HG02938 (cell line): Measurements from ENCODE around the gene PPP2R2B.

Source experiments
- ATAC-seq: cut with Tn5 transposase; IDR thresholded peaks from one replicate; pipeline ENCODE4 v1.9.1; 2021; ENCODE audit warnings: mild to moderate bottlenecking, moderate library complexity; ENCODE audit not compliant: unreplicated experiment

Gene PPP2R2B

DNA sequence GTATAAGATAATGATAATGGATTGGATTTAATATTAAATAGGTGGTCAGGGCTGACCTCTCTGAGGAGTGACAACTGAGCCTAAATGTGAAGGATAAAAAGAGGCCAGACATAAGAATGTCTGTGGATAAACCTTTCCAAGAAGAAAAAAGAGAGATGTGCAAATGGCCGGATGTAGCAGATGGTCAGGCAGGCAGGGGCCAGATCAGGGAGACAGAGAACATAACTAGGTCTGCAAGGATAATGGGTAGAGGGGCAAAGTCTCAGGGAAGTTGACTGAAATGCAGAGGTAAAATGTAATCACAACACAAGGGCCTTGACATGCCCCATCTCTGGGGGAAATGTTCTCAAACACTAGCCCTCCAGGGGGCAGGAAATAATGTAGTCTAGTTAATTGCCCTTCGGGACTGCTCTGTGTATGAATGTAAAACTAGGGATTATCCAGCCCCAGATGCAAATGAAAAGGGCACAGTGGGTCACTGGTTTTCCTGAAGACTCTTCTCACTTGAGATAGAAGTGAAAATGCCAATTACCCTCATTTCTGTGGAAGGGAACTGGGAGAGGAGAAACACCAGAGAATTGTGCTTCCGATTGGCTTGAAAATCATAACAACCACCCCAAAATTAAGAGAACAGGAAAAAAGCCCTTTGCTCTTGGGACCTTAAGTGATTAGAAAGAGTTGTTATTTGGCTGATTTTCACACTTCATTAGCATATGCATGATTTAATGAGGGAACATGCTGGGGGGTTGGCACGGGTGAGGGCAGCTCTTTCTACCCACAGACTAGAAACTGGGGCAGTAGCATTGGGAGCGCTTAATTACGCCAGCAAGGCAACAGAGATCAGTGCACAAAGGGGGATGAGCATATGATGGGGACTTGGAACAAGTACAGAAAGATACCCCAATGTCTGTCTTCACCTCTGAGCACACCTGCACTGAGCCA, 88.6 kb downstream of the PPP2R2B start:
- ATAC-seq, result no peak

- no peak for ATAC-seq
Observed at GRCh38 chr5:146788898-146789297, 89.7 kb downstream of the PPP2R2B start.

- ATAC-seq, result no peak
Observed at GRCh38 chr5:146785065-146785464, 93.5 kb downstream of the PPP2R2B start.

DNA sequence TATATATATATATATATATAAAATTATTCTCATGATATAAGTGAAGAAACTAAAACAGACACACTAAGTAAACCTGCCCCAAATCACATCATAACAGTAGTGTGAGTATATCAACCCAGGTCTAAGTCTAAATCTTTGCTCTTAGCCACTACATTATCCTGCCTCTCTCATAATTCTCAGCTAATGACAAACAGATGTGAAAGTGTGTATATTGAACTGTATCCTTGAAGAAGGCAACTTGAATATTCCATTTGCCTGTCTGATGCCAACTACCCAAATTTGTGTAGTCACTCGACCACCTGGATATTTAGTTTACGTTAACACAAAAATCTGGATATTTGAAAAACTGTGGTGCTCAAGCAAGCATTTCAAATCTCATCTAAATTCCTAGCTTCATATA, 97.4 kb downstream of the PPP2R2B start:
- ATAC-seq, result no peak

GRCh38 chr5:146779211-146779869, 99.2 kb downstream of the PPP2R2B start:
- ATAC-seq, result no peak

DNA sequence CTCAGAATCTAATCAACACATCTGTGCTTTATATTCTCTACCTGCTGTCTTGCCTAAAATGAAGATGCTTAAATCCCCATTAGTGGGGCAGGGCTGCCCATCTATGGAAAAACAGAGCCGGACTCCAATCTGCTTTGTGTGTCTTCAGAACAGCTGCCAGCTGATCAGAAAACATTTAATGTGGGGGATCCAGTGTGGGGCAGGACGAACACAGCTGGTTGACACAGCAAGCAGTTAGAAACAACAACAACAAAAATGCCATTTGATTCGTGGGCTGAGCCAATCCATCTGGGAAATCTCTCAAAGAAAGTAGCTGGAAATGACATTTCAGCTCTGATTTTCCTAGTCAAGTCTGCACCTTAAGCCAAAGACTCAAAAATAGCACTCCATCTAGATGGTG, 99.8 kb downstream of the PPP2R2B start:
- ATAC-seq, result no peak

- ATAC-seq, result no peak
Observed at GRCh38 chr5:146778261-146778660, 100.3 kb downstream of the PPP2R2B start.

- no peak for ATAC-seq
Observed at GRCh38 chr5:146772881-146773466, 105.6 kb downstream of the PPP2R2B start.

DNA sequence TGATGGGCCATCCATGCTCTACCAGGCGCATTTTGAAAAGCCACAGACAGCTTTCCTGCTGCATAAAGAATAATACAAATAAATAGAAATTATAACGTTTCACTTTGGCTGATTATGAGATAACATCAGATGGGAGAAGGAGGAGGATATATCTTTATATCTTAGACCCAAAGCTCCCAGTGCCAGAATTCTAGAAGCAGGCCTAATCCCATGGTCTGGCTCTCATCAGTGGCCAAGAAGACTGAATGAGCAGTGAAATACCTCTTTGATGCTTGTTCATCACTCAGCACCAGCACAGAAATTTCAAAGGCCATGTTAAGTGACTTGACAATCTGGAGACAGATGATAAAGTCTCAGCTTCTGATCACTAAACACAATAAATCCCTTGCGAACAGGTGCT, 107.6 kb downstream of the PPP2R2B start:
- no peak for ATAC-seq

- ATAC-seq, result no peak
Observed at GRCh38 chr5:146770546-146770945, 108.0 kb downstream of the PPP2R2B start.

DNA sequence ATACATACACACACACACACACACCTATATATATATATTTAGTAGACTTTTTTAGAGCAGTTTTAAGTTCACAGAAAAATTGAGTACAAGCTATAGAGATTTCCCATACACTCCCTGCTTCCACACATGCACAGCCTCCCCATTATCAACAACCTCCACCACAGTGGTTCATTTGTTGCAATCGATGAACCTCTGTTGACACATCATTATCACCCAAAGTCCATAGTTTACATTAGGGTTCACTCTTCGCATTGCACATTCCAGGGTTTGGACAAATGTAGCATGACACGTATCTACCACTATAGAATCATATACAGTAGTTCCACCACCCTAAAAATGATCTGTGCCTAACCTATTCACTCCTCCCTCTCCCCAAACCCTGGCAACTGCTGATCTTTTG, 111.0 kb downstream of the PPP2R2B start:
- ATAC-seq, result no peak

DNA sequence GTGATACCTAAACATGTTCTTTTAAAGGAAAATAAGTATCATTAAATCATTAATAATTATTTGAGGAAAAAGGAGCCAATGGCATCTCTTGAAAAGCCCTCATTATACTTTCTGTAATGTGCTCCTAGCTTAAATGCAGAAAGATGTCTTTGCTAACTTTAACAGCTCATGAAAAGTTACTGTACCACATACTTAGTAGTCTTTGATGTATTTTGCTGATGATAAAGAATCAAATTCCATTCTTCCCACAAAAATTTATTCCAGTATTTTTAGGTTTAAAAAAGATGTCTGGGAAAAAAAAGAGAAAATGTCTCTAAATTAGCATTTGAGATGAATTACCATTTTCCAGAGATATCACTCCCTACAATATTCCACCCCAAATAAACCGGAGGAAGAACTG, 112.5 kb downstream of the PPP2R2B start:
- ATAC-seq, result no peak

- no peak for ATAC-seq
Observed at GRCh38 chr5:146765089-146765832, 113.3 kb downstream of the PPP2R2B start.

GRCh38 chr5:146762830-146763229, 115.7 kb downstream of the PPP2R2B start:
- no peak for ATAC-seq

DNA sequence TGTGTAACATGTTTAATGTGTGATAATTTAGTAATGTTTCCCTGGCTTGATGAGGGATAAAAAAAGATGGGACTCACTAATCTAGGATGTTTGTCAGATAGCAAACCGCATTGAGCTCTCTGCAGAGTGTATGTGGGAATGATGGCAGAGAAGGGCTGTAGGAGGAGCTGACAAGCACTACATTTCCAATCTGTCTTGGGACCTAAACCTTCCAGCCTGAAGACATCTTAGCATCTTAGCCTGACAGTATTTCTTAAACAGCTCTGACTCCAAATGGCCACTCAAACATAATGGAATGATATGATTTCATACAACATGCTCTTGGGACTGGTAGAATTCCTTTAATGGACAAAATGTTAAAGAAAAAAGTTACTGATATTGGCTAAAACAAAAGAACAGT, 116.7 kb downstream of the PPP2R2B start:
- ATAC-seq, result no peak

- ATAC-seq, result no peak
Observed at GRCh38 chr5:146758938-146759337, 119.6 kb downstream of the PPP2R2B start.

DNA sequence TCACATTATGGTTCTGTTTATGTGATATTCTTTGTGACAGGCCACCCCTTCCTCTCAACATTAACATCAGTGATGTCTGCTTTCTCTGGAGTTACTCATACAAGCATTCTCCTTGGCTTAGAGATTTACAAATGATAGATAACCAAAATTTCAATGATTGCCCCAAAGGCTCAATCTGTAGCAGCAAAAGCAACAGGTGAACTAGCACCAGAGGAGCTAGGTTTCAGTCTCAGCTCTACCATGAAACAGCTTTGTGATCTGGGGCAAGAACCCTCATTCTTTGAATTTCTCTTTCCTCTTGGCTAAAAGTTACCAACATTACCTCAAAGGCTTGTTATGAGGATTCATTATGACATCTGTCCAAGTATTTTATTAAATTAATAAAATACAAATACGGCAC, 120.5 kb downstream of the PPP2R2B start:
- ATAC-seq, result no peak

- ATAC-seq, result no peak
Observed at GRCh38 chr5:146756546-146756945, 122.0 kb downstream of the PPP2R2B start.

- no peak for ATAC-seq
Observed at GRCh38 chr5:146755793-146756192, 122.8 kb downstream of the PPP2R2B start.

DNA sequence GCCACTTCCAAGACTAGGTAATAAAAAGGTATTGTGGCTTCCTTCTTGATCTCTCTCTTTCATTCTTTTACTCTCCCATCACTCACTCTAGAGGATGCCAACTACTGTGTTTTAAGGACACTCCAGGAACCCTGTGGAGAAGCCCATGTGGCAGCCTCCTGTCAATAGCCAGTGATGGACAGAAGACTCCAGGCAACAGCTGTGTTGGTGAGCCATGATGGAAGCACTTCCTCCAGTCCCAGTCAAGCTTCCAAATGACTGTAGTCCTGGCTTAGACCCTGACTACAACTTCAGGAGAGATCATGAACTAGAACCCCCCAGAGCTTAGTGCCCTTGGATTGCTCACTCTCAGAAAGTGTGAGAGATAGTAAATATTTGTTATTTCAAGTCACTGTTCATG, 123.9 kb downstream of the PPP2R2B start:
- no peak for ATAC-seq

- no peak for ATAC-seq
Observed at GRCh38 chr5:146753641-146754040, 124.9 kb downstream of the PPP2R2B start.
